Dorsolateral prefrontal cortex (tissue), 118 donors: ENCODE results near the gene MRPS34. TPM values are rescaled to one million over a fixed set of nuclear protein-coding genes. Genes with fewer than 3 reads are reported as not detected.

ENCODE experiments used
- microRNA-seq, 43 experiments: library from miRNA; unstranded; fragments of <30 nt; microRNA quantifications; one replicate each; pipeline ENCODE4 v1.2.0, GENCODE V29; 2022
- total RNA-seq, 120 experiments: library from RNA; stranded (reverse); gene quantifications; one replicate each; pipeline versions ENCODE4 v1.2.3 to v1.2.4, GENCODE V29; 2022

The MRPS34 gene
- total RNA-seq, 120 experiments from 2014 or later, result 37.4 to 77.9 (median 58.6) TPM

Small RNAs within 50 kb of the gene (microRNA-seq; reads per million reads assigned to microRNA genes)
- 0.97 to 11.9 (median 3.1) reads per million in 43 experiments for gene MIR3177

Other genes starting within 250 kb of the MRPS34 start
- 10 to 100 TPM in 14 of 120 experiments, 1 to 10 TPM in 106; 2.6 to 24.9 (median 7.0) TPM for gene TMEM204, start 239.5 kb downstream of the MRPS34 start, total RNA-seq
- 10 to 100 TPM; 17.4 to 54.2 (median 33.3) TPM for gene IFT140, start 161.1 kb downstream of the MRPS34 start, total RNA-seq
- gene CRAMP1, start 160.8 kb downstream of the MRPS34 start, total RNA-seq, result 10 to 100 TPM; 19.9 to 44.9 (median 27.3) TPM
- gene JPT2, start 94.9 kb downstream of the MRPS34 start, total RNA-seq, result 10 to 100 TPM in 114 of 120 experiments, 1 to 10 TPM in 6; 7.1 to 57.9 (median 18.9) TPM
- 100 to 1,000 TPM; 246 to 429 (median 311) TPM for gene MAPK8IP3, start 66.9 kb downstream of the MRPS34 start, total RNA-seq
- gene NME3, start 1.6 kb downstream of the MRPS34 start, total RNA-seq, result 10 to 100 TPM; 39.2 to 88.9 (median 58.5) TPM
- 10 to 100 TPM; 12.6 to 44.4 (median 21.7) TPM for gene EME2, start 324 bp downstream of the MRPS34 start, total RNA-seq
- 10 to 100 TPM; 34.3 to 62.3 (median 48.9) TPM for gene SPSB3, start 9.4 kb upstream of the MRPS34 start, total RNA-seq
- 10 to 100 TPM; 29.7 to 55.7 (median 39.2) TPM for gene NUBP2, start 9.8 kb upstream of the MRPS34 start, total RNA-seq
- gene IGFALS, start 20.6 kb upstream of the MRPS34 start, total RNA-seq, result 1 to 10 TPM in 79 of 120 experiments, under 1 TPM in 40, not detected in 1; 0.27 to 3.7 (median 1.2) TPM
- gene HAGH, start 53.7 kb upstream of the MRPS34 start, total RNA-seq, result 100 to 1,000 TPM in 118 of 120 experiments, 10 to 100 TPM in 2; 85.9 to 195 (median 142) TPM
- 10 to 100 TPM; 13.0 to 36.9 (median 23.5) TPM for gene FAHD1, start 54.1 kb upstream of the MRPS34 start, total RNA-seq
- gene MEIOB, start 99.0 kb upstream of the MRPS34 start, total RNA-seq, result 1 to 10 TPM in 17 of 120 experiments, under 1 TPM in 37, not detected in 66; 0.25 to 2.3 (median 0.82) TPM
- not detected for gene HS3ST6, start 145.3 kb upstream of the MRPS34 start, total RNA-seq
- 10 to 100 TPM in 109 of 120 experiments, 1 to 10 TPM in 11; 8.3 to 30.9 (median 14.0) TPM for gene MSRB1, start 170.1 kb upstream of the MRPS34 start, total RNA-seq
- gene RPL3L, start 181.6 kb upstream of the MRPS34 start, total RNA-seq, result under 1 TPM in 1 of 120 experiments, not detected in 119; 0.28 TPM
- gene NDUFB10, start 186.4 kb upstream of the MRPS34 start, total RNA-seq, result 100 to 1,000 TPM in 106 of 120 experiments, 10 to 100 TPM in 14; 74.8 to 178 (median 131) TPM
- gene RPS2, start 191.7 kb upstream of the MRPS34 start, total RNA-seq, result 100 to 1,000 TPM; 252 to 559 (median 351) TPM
- gene RNF151, start 193.7 kb upstream of the MRPS34 start, total RNA-seq, result under 1 TPM in 1 of 120 experiments, not detected in 119; 0.71 TPM
- 10 to 100 TPM; 13.8 to 38.7 (median 23.1) TPM for gene TBL3, start 198.9 kb upstream of the MRPS34 start, total RNA-seq
- 1 to 10 TPM in 99 of 120 experiments, under 1 TPM in 18, not detected in 3; 0.52 to 4.8 (median 1.7) TPM for gene NOXO1, start 208.3 kb upstream of the MRPS34 start, total RNA-seq
- 10 to 100 TPM; 14.2 to 39.2 (median 21.8) TPM for gene GFER, start 211.1 kb upstream of the MRPS34 start, total RNA-seq
- gene SYNGR3, start 216.8 kb upstream of the MRPS34 start, total RNA-seq, result 100 to 1,000 TPM in 115 of 120 experiments, 10 to 100 TPM in 5; 51.9 to 210 (median 145) TPM
- 10 to 100 TPM; 16.4 to 45.4 (median 29.2) TPM for gene ZNF598, start 236.7 kb upstream of the MRPS34 start, total RNA-seq
- gene NPW, start 246.7 kb upstream of the MRPS34 start, total RNA-seq, result 1 to 10 TPM in 45 of 120 experiments, under 1 TPM in 23, not detected in 52; 0.43 to 4.3 (median 1.1) TPM